Measurements from ENCODE around the gene ID2. TPM values are rescaled to one million over a fixed set of nuclear protein-coding genes. Genes with fewer than 3 reads are reported as not detected.

ID2 gene
- total RNA-seq, 1 experiment from 2014 or later, result 249 TPM

GRCh38 chr2:8721410-8721809 is 39.6 kb downstream of the ID2 start:
- no TSS peak for BruUV-seq (replicated peaks)

DNA sequence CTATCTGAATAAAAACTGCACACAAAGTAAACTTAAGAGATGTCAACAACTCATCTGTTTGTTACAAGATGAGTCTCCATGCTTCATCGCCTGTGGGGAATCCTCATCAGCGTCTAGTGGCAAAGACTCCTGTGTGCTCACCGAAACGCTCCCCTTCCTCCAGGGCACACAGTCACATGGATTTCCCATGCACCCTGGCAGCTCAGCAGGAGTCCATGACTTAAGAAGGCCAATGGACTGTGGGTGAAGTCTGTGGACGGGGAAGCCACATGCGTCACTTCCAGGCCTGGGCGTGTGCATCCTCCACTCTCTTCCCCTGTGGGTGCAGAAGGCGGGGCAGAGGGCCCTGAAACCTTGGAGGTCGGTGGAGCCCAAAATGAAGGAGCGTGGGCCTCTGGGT is 41.1 kb downstream of the ID2 start:
- Histone ChIP-seq H3K9me3 (ENCODE audit: low read depth, low read length, poor library complexity, severe bottlenecking) (no peaks in the 10 kb centered on the region), H3K27me3 (replicated peaks; ENCODE audit: insufficient read depth, low read depth, low read length, poor library complexity) (no peaks in the 10 kb centered on the region), H3K27ac (ENCODE audit: low read depth, low read length, poor library complexity, severe bottlenecking) (no peak overlapping the region), H3K4me3 (ENCODE audit: low read depth, low read length, poor library complexity, severe bottlenecking) (no peak overlapping the region), H3K4me1 (ENCODE audit: insufficient read depth, low read length, poor library complexity, severe bottlenecking) (no peaks in the 10 kb centered on the region), H3K36me3 (ENCODE audit: insufficient read depth, low read length, poor library complexity, severe bottlenecking) (no peaks in the 10 kb centered on the region)
- no TSS peak for BruUV-seq (replicated peaks)
- ChIA-PET CTCF (no interaction called here), POLR2A (ENCODE audit: low non-redundant PET) (no interaction called here)
- DNase-seq (ENCODE audit: low spot score), result no peak
- intact Hi-C loops (cut with micrococcal nuclease; ENCODE audit: unreplicated experiment), result no loop called here
- TF ChIP-seq CTCF (conservative IDR thresholded peaks at IDR 0.05; ENCODE audit: low read depth, low read length) (no peak), EZH2 (IDR thresholded peaks at IDR 0.05; ENCODE audit: borderline replicate concordance, low read depth, low read length, poor library complexity, severe bottlenecking) (no peak)

More at GRCh38 chr2:8721410-8721809, 39.6 kb downstream of the ID2 start:
- TF ChIP-seq CTCF (conservative IDR thresholded peaks at IDR 0.05; ENCODE audit: low read depth, low read length) (no peak), EZH2 (IDR thresholded peaks at IDR 0.05; ENCODE audit: borderline replicate concordance, low read depth, low read length, poor library complexity, severe bottlenecking) (no peak)
- no peak overlapping the region for H3K4me3 ChIP-seq (ENCODE audit: low read depth, low read length, poor library complexity, severe bottlenecking)
- CTCF ChIA-PET, result no interaction called here
- DNase-seq (ENCODE audit: low spot score), result no peak
- H3K4me1 ChIP-seq (ENCODE audit: insufficient read depth, low read length, poor library complexity, severe bottlenecking), result no peaks in the 10 kb centered on the region
- intact Hi-C loops (cut with micrococcal nuclease; ENCODE audit: unreplicated experiment), result no loop called here
- no peaks in the 10 kb centered on the region for H3K9me3 ChIP-seq (ENCODE audit: low read depth, low read length, poor library complexity, severe bottlenecking)
- POLR2A ChIA-PET (ENCODE audit: low non-redundant PET), result no interaction called here
- no peaks in the 10 kb centered on the region for H3K36me3 ChIP-seq (ENCODE audit: insufficient read depth, low read length, poor library complexity, severe bottlenecking)
- no peaks in the 10 kb centered on the region for H3K27me3 ChIP-seq (replicated peaks; ENCODE audit: insufficient read depth, low read depth, low read length, poor library complexity)
- no peak overlapping the region for H3K27ac ChIP-seq (ENCODE audit: low read depth, low read length, poor library complexity, severe bottlenecking)

DNA sequence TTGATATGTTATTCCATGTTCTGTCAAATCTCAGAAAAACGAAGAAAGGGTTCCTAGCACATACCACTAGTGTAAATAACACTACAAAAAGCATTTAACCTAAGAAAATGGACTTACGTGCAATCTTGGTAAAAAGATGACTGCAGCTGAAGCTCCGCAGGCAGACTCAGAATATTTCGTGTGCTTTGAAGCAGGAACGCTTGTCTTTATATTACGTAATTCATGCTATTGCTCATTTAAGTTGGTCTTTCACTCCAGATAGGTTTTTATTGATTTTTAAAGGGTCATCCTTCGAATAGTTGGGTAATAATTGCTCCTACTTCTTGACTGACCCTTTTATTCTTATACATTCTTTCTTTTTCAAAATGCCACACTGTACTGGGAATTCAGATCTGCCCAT is 44.0 kb downstream of the ID2 start:
- Histone ChIP-seq H3K4me3 (ENCODE audit: low read depth, low read length, poor library complexity, severe bottlenecking) (no peak overlapping the region), H3K4me1 (ENCODE audit: insufficient read depth, low read length, poor library complexity, severe bottlenecking) (no peaks in the 10 kb centered on the region), H3K36me3 (ENCODE audit: insufficient read depth, low read length, poor library complexity, severe bottlenecking) (peaks cover 10% of the 10 kb centered on the region), H3K9me3 (ENCODE audit: low read depth, low read length, poor library complexity, severe bottlenecking) (no peaks in the 10 kb centered on the region), H3K27me3 (replicated peaks; ENCODE audit: insufficient read depth, low read depth, low read length, poor library complexity) (no peaks in the 10 kb centered on the region), H3K27ac (ENCODE audit: low read depth, low read length, poor library complexity, severe bottlenecking) (no peak overlapping the region)
- POLR2A ChIA-PET (ENCODE audit: low non-redundant PET), result no interaction called here
- TF ChIP-seq CTCF (conservative IDR thresholded peaks at IDR 0.05; ENCODE audit: low read depth, low read length), result no peak
- no peak for TF ChIP-seq EZH2 (IDR thresholded peaks at IDR 0.05; ENCODE audit: borderline replicate concordance, low read depth, low read length, poor library complexity, severe bottlenecking)
- CTCF ChIA-PET, result no interaction called here
- BruUV-seq (replicated peaks), result no TSS peak
- DNase-seq (ENCODE audit: low spot score), result no peak
- intact Hi-C loops (cut with micrococcal nuclease; ENCODE audit: unreplicated experiment), result no loop called here
